Naive B cell (primary cell): ENCODE data around the gene NANOS1. TPM values are rescaled to one million over a fixed set of nuclear protein-coding genes. Genes with fewer than 3 reads are reported as not detected.
A peak's percentile ranks its signal among the peaks of the same experiment; 100 is the strongest.
"Not testable (repeated sequence)": the region's sequence is repeated elsewhere in the genome, so short reads cannot be mapped to it uniquely, and the experiment has no call there.

Experiments used
- ATAC-seq, 2 donors: fragments of 150-1000 bp; cut with Tn5 transposase; 2 replicates each; pipeline ENCODE4 v1.10.0; 2021; ENCODE audit warnings: low read depth in 2 of 2, mild to moderate bottlenecking in 2 of 2, moderate library complexity in 2 of 2
- DNase-seq: peaks from one replicate; pipeline ENCODE4 v3.0.0; 2022
- H3K27ac Mint-ChIP-seq, 6 donors: one replicate each; pipeline ENCODE4 v1.8.0; 2020 to 2022; ENCODE audit warnings: mild to moderate bottlenecking in 6 of 6, mixed read lengths in 6 of 6, moderate library complexity in 5 of 6, inconsistent platforms in 2 of 6
- H3K27me3 Mint-ChIP-seq, 3 donors: one replicate each; pipeline ENCODE4 v1.8.0; 2021 to 2022; ENCODE audit warnings: mixed read lengths in 3 of 3, mild to moderate bottlenecking in 1 of 3
- H3K36me3 Mint-ChIP-seq, 2 donors: one replicate each; pipeline ENCODE4 v1.8.0; 2020 to 2022; ENCODE audit warnings: mixed read lengths in 2 of 2, inconsistent platforms in 1 of 2, mild to moderate bottlenecking in 1 of 2
- H3K4me1 Mint-ChIP-seq, 3 donors: one replicate each; pipeline ENCODE4 v1.8.0; 2020 to 2022; ENCODE audit warnings: mixed read lengths in 3 of 3, inconsistent platforms in 1 of 3, mild to moderate bottlenecking in 1 of 3, moderate library complexity in 1 of 3
- H3K4me3 Mint-ChIP-seq, 8 donors: one replicate each; pipeline ENCODE4 v1.8.0; 2020 to 2022; ENCODE audit warnings: mild to moderate bottlenecking in 8 of 8, mixed read lengths in 8 of 8, moderate library complexity in 8 of 8, inconsistent platforms in 2 of 8
- H3K9me3 Mint-ChIP-seq, 7 donors: one replicate each; pipeline ENCODE4 v1.8.0; 2020 to 2022; ENCODE audit warnings: mixed read lengths in 7 of 7, mild to moderate bottlenecking in 5 of 7, inconsistent platforms in 2 of 7, moderate library complexity in 1 of 7
- polyA plus RNA-seq, 6 donors: library from polyadenylated mRNA; unstranded; fragments of 300-500 nt; fragmentation: Illumina TruSeq; gene quantifications; one replicate each; pipeline ENCODE4 v1.2.3, GENCODE V29; 2021; ENCODE audit warnings: low read depth in 6 of 6

Gene NANOS1
- polyA plus RNA-seq, 6 donors from 2014 or later: not detected

DNA sequence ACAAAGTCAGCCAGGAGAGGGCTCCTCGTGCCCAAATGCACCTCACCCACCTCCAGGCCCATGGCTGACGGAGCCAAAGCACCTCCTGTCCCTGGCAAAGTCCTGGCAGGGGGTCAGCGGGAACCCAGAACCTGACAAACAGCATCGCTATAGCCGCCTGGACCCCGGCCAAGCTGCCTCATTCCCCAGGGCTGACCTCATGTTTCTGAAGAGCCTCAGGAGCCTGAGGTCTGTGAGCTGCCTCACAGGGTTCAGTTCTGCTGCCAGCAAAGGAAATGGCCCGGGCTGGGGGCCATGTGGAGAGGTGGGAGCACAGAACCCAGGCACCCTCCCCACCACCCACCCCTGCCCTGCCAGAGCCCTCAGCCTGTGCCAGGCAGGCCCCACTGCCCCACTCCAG, 4.2 kb upstream of the NANOS1 start:
- peaks cover 7 to 10% (median 7%) of the 10 kb centered on the region in 3 donors for H3K4me1 Mint-ChIP-seq
- H3K36me3 Mint-ChIP-seq: no peaks in the 10 kb centered on the region
- ATAC-seq: no peak
- no peak overlapping the region for H3K27ac Mint-ChIP-seq
- DNase-seq: no peak
- peaks cover 0 to 2% (median 0%) of the 10 kb centered on the region in 7 donors for H3K9me3 Mint-ChIP-seq
- H3K27me3 Mint-ChIP-seq: peaks cover 49 to 62% (median 54%) of the 10 kb centered on the region in 3 donors
- no peak overlapping the region for H3K4me3 Mint-ChIP-seq

- no peak overlapping the region for H3K27ac Mint-ChIP-seq
- H3K27me3 Mint-ChIP-seq: peaks cover 44 to 58% (median 52%) of the 10 kb centered on the region in 3 donors
- ATAC-seq: no peak
- no peaks in the 10 kb centered on the region for H3K36me3 Mint-ChIP-seq
- H3K4me3 Mint-ChIP-seq: peak overlapping the region in 1 of 8 donors; percentile 69
- H3K9me3 Mint-ChIP-seq: peaks cover 0 to 2% (median 0%) of the 10 kb centered on the region in 7 donors
- no peak for DNase-seq
- H3K4me1 Mint-ChIP-seq: peaks cover 7 to 13% (median 7%) of the 10 kb centered on the region in 3 donors
These were observed 3.7 kb upstream of the NANOS1 start for GRCh38 chr10:119025776-119026175.

DNA sequence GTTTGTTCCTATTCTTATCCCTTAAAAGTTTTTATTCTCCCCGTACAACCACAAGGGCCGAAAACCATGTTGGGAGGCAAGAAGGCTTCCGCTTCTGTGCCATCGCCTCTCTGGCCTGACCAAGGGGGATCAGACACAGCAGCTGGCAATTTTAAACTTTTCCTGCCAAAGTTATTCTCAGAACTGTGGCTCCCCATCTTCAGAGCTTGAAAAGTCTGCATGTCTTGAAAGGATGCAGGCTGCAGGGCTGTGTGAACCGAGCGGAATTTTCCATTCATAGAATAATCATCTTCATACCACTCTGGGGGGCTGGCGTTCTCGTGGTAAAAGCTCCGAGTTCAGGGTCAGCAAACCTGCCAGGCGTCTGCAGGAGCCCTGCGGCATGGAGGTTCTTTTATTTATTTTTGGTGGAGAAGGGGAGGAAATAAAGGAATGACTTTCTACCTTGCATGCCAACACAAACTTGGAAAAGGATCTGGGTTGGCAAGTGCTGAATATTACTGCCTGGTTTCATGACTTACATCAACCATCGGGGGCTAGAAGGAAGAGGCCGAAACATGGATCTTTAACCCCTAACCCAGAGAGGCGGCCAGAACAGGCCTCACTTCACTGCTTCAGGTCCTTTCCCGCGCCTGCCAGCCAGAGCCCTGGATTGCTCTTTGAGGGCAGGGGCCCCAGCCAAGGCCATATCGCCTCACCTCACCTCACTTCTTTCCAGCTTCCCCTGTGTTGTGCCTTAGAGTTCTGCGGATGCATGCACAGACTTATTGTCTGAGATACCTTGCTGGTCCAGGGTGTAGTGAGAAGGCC, 3.0 kb upstream of the NANOS1 start:
- Mint-ChIP-seq H3K4me1 (peaks cover 7 to 19% (median 11%) of the 10 kb centered on the region in 3 donors), H3K27ac (peak overlapping the region in 1 of 6 donors; percentile 49)
- no peak for ATAC-seq

GRCh38 chr10:119028445-119028899, 1.0 kb upstream of the NANOS1 start:
- H3K36me3 Mint-ChIP-seq, DNase-seq, H3K9me3 Mint-ChIP-seq, ATAC-seq: not testable (repeated sequence)
- H3K27me3 Mint-ChIP-seq: peaks cover 30 to 53% (median 41%) of the 10 kb centered on the region in 3 donors
- H3K27ac Mint-ChIP-seq: peak overlapping the region in 3 of 6 donors; percentile 44 to 96 (median 73)
- H3K4me3 Mint-ChIP-seq: peak overlapping the region; percentile 71 to 89 (median 82)
- peaks cover 12 to 23% (median 15%) of the 10 kb centered on the region in 3 donors for H3K4me1 Mint-ChIP-seq

More for the DNA sequence above, 3.0 kb upstream of the NANOS1 start:
- Mint-ChIP-seq H3K36me3 (no peaks in the 10 kb centered on the region), H3K9me3 (peaks cover 0 to 2% (median 0%) of the 10 kb centered on the region in 7 donors), H3K27me3 (peaks cover 38 to 54% (median 54%) of the 10 kb centered on the region in 3 donors), H3K4me3 (peak overlapping the region in 3 of 8 donors; percentile 21 to 69 (median 25))
- DNase-seq: no peak

- Mint-ChIP-seq H3K4me1 (peaks cover 12 to 23% (median 15%) of the 10 kb centered on the region in 3 donors), H3K4me3 (peak overlapping the region; percentile 71 to 89 (median 82)), H3K27ac (peak overlapping the region in 2 of 6 donors; percentile 44 to 73), H3K9me3 (peaks cover 0 to 2% (median 0%) of the 10 kb centered on the region in 7 donors), H3K27me3 (peaks cover 30 to 51% (median 41%) of the 10 kb centered on the region in 3 donors), H3K36me3 (peaks cover 3 to 13% of the 10 kb centered on the region in 2 donors)
- ATAC-seq (peak; percentile 30 to 35), DNase-seq (peak; percentile 57)
These were observed 458 bp upstream of the NANOS1 start for GRCh38 chr10:119028900-119029612.

DNA sequence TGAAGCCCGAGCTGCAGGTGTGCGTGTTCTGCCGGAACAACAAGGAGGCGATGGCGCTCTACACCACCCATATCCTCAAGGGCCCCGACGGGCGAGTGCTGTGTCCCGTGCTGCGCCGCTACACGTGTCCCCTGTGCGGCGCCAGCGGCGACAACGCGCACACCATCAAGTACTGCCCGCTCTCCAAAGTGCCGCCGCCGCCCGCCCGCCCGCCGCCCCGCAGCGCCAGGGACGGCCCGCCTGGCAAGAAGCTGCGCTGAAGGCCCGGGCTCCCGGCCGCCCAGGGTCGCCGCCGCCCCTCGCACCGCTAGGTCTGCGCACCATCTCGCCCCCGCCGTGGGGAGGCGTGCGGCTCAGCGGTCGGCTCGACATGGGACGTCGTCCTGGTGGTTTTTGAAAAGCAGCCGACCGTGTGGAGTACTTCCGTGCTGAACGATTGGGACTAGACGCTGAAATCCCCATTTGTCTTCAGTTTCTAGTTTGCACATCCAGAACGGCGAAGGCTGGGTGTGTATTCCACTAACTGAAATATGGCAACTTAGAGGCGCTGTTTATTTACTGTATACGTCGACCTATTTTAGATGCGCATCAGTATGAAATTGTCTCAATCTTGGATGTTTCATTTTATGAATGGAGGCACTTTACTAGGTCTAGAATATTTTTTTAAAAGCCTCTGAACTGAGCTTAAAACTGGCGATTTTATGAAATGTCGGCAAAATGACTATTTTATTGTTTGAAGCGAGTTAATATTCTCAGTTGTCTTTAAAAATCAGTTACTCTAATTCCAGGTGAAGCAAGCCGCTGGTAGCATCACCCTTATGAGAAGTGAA, 1.1 kb downstream of the NANOS1 start:
- DNase-seq: peak; percentile 76

GRCh38 chr10:119031496-119032059, 2.1 kb downstream of the NANOS1 start:
- Mint-ChIP-seq H3K27ac (peak overlapping the region in 3 of 6 donors; percentile 20 to 78 (median 42)), H3K4me3 (peak overlapping the region in 6 of 8 donors; percentile 0 to 86 (median 52)), H3K27me3 (peaks cover 21 to 32% (median 32%) of the 10 kb centered on the region in 3 donors), H3K9me3 (peaks cover 0 to 2% (median 0%) of the 10 kb centered on the region in 7 donors), H3K36me3 (peaks cover 19 to 31% of the 10 kb centered on the region in 2 donors), H3K4me1 (peaks cover 12 to 23% (median 15%) of the 10 kb centered on the region in 3 donors)
- ATAC-seq (no peak), DNase-seq (no peak)

More for the DNA sequence above, 1.1 kb downstream of the NANOS1 start:
- Mint-ChIP-seq H3K36me3 (peaks cover 12 to 21% of the 10 kb centered on the region in 2 donors), H3K4me1 (peaks cover 12 to 23% (median 15%) of the 10 kb centered on the region in 3 donors), H3K27me3 (peaks cover 30 to 42% (median 40%) of the 10 kb centered on the region in 3 donors), H3K9me3 (peaks cover 0 to 2% (median 0%) of the 10 kb centered on the region in 7 donors), H3K27ac (peak overlapping the region in 3 of 6 donors; percentile 20 to 84 (median 78)), H3K4me3 (peak overlapping the region; percentile 71 to 87 (median 83))
- peak; percentile 81 to 84 for ATAC-seq

DNA sequence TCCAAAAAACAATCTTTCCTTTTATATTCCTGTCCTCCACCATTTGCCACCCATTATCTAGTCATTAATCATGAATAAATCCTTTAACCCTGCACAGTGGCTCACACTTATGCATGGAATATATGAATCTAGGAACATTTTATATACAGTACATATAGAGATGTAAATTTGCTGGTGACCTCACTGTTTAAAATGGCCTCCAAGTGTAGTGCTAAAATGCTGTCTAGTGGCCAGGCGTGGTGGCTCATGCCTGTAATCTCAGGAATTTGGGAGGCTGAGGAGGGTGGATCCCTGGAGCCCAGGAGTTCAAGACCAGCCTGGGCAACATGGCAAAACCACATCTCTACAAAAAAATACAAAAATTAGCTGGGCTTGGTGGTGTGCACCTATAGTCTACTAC, 9.6 kb downstream of the NANOS1 start:
- no peak overlapping the region for H3K4me3 Mint-ChIP-seq
- DNase-seq (no peak), ATAC-seq (no peak)
- peaks cover 72 to 78% of the 10 kb centered on the region in 2 donors for H3K36me3 Mint-ChIP-seq
- peak overlapping the region in 1 of 6 donors; percentile 36 for H3K27ac Mint-ChIP-seq
- peaks cover 0 to 13% (median 7%) of the 10 kb centered on the region in 3 donors for H3K4me1 Mint-ChIP-seq
- peaks cover 0 to 1% (median 0%) of the 10 kb centered on the region in 7 donors for H3K9me3 Mint-ChIP-seq
- H3K27me3 Mint-ChIP-seq: peaks cover 0 to 5% (median 4%) of the 10 kb centered on the region in 3 donors

- Mint-ChIP-seq H3K4me1 (peaks cover 0 to 13% (median 7%) of the 10 kb centered on the region in 3 donors), H3K36me3 (peaks cover 73 to 75% of the 10 kb centered on the region in 2 donors), H3K4me3 (no peak overlapping the region), H3K9me3 (peaks cover 0 to 1% (median 0%) of the 10 kb centered on the region in 7 donors), H3K27me3 (peaks cover 0 to 5% (median 0%) of the 10 kb centered on the region in 3 donors), H3K27ac (no peak overlapping the region)
- ATAC-seq (no peak), DNase-seq (no peak)
These were observed 11.8 kb downstream of the NANOS1 start for GRCh38 chr10:119041326-119041725.

GRCh38 chr10:119042169-119042568, 12.7 kb downstream of the NANOS1 start:
- Mint-ChIP-seq H3K36me3 (peaks cover 66 to 77% of the 10 kb centered on the region in 2 donors), H3K9me3 (peaks cover 0 to 1% (median 0%) of the 10 kb centered on the region in 7 donors), H3K27ac (no peak overlapping the region), H3K4me3 (no peak overlapping the region), H3K27me3 (peaks cover 0 to 2% (median 0%) of the 10 kb centered on the region in 3 donors), H3K4me1 (peaks cover 0 to 16% (median 10%) of the 10 kb centered on the region in 3 donors)
- ATAC-seq: no peak
- DNase-seq: no peak

GRCh38 chr10:119045561-119045960, 16.0 kb downstream of the NANOS1 start:
- H3K4me3 Mint-ChIP-seq: no peak overlapping the region
- H3K36me3 Mint-ChIP-seq: peaks cover 62 to 70% of the 10 kb centered on the region in 2 donors
- peak overlapping the region in 1 of 6 donors; percentile 7 for H3K27ac Mint-ChIP-seq
- no peaks in the 10 kb centered on the region for H3K27me3 Mint-ChIP-seq
- ATAC-seq (no peak), DNase-seq (no peak)
- peaks cover 0 to 1% (median 0%) of the 10 kb centered on the region in 7 donors for H3K9me3 Mint-ChIP-seq
- H3K4me1 Mint-ChIP-seq: peaks cover 16 to 27% (median 26%) of the 10 kb centered on the region in 3 donors

- Mint-ChIP-seq H3K4me3 (no peak overlapping the region), H3K9me3 (no peaks in the 10 kb centered on the region), H3K27me3 (no peaks in the 10 kb centered on the region), H3K4me1 (peaks cover 16 to 27% (median 24%) of the 10 kb centered on the region in 3 donors), H3K27ac (peak overlapping the region in 2 of 6 donors; percentile 5 to 29), H3K36me3 (peaks cover 52 to 61% of the 10 kb centered on the region in 2 donors)
- ATAC-seq (peak; percentile 33 to 42), DNase-seq (no peak)
These were observed 19.8 kb downstream of the NANOS1 start for GRCh38 chr10:119049361-119049760.
